ENCODE results near the gene MAPK7. TPM values are rescaled to one million over a fixed set of nuclear protein-coding genes. Genes with fewer than 3 reads are reported as not detected.

The MAPK7 gene
- total RNA-seq, 1 donor from 2014 or later = 44.3 TPM

DNA sequence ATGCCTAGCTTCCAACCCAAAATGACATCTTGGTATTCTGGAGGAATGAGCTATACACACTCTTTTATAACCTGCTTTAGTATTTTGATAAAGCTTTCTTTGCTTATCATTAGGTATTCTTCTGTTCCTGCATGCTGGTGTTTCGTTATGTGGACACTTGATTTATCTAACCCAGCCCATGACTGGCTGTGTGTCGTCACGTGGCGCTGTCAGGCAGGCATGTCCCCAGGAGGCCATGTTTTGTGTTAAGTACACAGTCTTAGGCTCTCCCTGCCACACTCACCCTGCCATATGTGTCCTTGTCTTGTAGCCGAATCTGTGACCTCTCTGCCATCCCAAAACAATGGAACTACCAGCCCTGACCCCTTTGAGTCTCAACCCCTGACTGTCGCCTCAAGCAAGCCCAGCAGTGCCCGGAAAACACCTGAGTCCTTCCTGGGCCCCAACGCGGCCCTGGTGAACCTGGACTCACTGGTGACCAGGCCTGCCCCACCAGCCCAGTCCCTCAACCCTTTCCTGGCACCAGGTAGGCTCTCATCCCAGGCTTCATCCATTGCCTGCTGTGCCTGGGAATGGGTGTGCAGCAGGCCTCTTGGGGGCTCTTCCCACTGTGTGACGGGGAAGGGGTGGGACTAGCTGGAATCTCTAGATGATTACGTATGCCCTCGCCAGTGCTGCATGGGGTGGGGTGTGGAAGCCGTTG lies 46.6 kb upstream of the MAPK7 start:
- Mint-ChIP-seq H3K36me3 (peaks cover 20% of the 10 kb centered on the region), H3K27ac (peak overlapping the region; percentile 53), H3K4me1 (ENCODE audit: unreplicated experiment) (peaks cover 10% of the 10 kb centered on the region), H3K9me3 (no peaks in the 10 kb centered on the region), H3K4me3 (no peak overlapping the region), H3K27me3 (no peaks in the 10 kb centered on the region)
- TF ChIP-seq CTCF (conservative IDR thresholded peaks at IDR 0.05) = no peak
- DNase-seq (ENCODE audit: extremely low spot score, unreplicated experiment) = no peak

DNA sequence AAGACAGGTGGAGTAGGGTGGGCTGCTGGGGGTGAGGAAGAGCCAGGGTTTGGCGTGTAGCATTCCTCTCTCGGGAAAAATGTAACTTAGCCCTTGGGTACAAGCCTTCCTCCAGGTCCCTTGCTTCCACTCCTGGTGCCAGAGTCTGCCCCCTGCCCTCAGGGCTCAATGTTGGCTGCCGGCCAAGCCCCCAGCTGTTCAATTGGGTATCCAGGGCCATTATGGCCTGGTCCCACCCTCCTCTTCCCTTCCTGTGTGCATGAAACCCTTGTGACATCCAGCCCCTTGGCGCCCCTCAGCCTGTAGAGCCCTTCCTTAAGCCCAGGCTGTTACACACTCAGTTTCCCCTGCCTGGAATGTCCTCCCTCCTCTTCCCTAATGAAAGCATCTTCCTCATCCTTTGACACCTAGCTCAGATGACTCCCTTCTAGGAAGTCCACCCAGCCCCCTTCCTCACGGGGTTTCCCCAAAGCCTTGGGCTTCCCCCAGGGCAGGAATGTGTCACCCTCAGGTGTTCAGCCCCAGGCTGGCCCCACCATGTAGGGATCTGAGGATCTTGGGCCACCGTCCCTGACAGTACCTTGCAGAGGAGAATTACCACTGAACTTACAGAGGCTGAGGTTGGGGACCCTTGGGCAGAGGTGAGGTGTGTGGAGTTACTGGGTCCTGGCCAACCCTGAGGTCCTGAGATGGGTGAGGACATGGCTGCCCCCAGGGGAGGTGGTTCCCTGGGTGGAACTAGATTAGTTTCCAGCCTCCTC lies 45.7 kb upstream of the MAPK7 start:
- H3K36me3 Mint-ChIP-seq = peaks cover 14% of the 10 kb centered on the region
- H3K4me3 Mint-ChIP-seq = no peak overlapping the region
- H3K4me1 Mint-ChIP-seq (ENCODE audit: unreplicated experiment) = peaks cover 17% of the 10 kb centered on the region
- H3K27me3 Mint-ChIP-seq = no peaks in the 10 kb centered on the region
- H3K27ac Mint-ChIP-seq = no peak overlapping the region
- no peak for TF ChIP-seq CTCF (conservative IDR thresholded peaks at IDR 0.05)
- no peak for DNase-seq (ENCODE audit: extremely low spot score, unreplicated experiment)
- H3K9me3 Mint-ChIP-seq = no peaks in the 10 kb centered on the region

- Mint-ChIP-seq H3K4me3 (no peak overlapping the region), H3K27ac (no peak overlapping the region), H3K27me3 (no peaks in the 10 kb centered on the region), H3K36me3 (peaks cover 9% of the 10 kb centered on the region), H3K9me3 (no peaks in the 10 kb centered on the region), H3K4me1 (ENCODE audit: unreplicated experiment) (peaks cover 17% of the 10 kb centered on the region)
- TF ChIP-seq CTCF (conservative IDR thresholded peaks at IDR 0.05) = no peak
- DNase-seq (ENCODE audit: extremely low spot score, unreplicated experiment) = no peak
These were observed 45.2 kb upstream of the MAPK7 start for GRCh38 chr17:19333132-19333440.

GRCh38 chr17:19333736-19334290 lies 44.5 kb upstream of the MAPK7 start:
- H3K9me3 Mint-ChIP-seq = no peaks in the 10 kb centered on the region
- no peak for DNase-seq (ENCODE audit: extremely low spot score, unreplicated experiment)

GRCh38 chr17:19334331-19334730 lies 44.0 kb upstream of the MAPK7 start:
- TF ChIP-seq CTCF (conservative IDR thresholded peaks at IDR 0.05) = no peak
- no peak for DNase-seq (ENCODE audit: extremely low spot score, unreplicated experiment)
- Mint-ChIP-seq H3K27me3 (no peaks in the 10 kb centered on the region), H3K4me1 (ENCODE audit: unreplicated experiment) (peaks cover 29% of the 10 kb centered on the region), H3K4me3 (no peak overlapping the region), H3K27ac (no peak overlapping the region), H3K9me3 (no peaks in the 10 kb centered on the region), H3K36me3 (peaks cover 8% of the 10 kb centered on the region)

More at GRCh38 chr17:19333736-19334290, 44.5 kb upstream of the MAPK7 start:
- H3K36me3 Mint-ChIP-seq = peaks cover 8% of the 10 kb centered on the region
- H3K27me3 Mint-ChIP-seq = no peaks in the 10 kb centered on the region
- H3K27ac Mint-ChIP-seq = no peak overlapping the region
- H3K4me3 Mint-ChIP-seq = no peak overlapping the region
- no peak for TF ChIP-seq CTCF (conservative IDR thresholded peaks at IDR 0.05)
- H3K4me1 Mint-ChIP-seq (ENCODE audit: unreplicated experiment) = peaks cover 23% of the 10 kb centered on the region

All from type B pancreatic cell (in vitro differentiated cells).